Body of pancreas (tissue), 4 donors: Measurements from ENCODE around the gene NLRP1. TPM values are rescaled to one million over a fixed set of nuclear protein-coding genes. Genes with fewer than 3 reads are reported as not detected.

Experiments
- ATAC-seq: fragments of 150-250 bp; one replicate; pipeline ENCODE4 v1.9.1; 2016
- DNase-seq, 4 donors: peaks; one replicate each; pipeline ENCODE4 v3.0.0-alpha.2; 2019
- H3K27ac ChIP-seq, 4 donors: fragments of 200-600 bp; sonication (generic); 1 replicate in 3 of 4; 2 replicates in 1 of 4; pipeline versions ENCODE4 v1.5.1 to v1.6.1; 2016 to 2019; ENCODE audit warnings: mild to moderate bottlenecking in 1 of 4, mixed read lengths in 1 of 4, moderate library complexity in 1 of 4
- H3K27me3 ChIP-seq, 2 donors: fragments of 200-600 bp; sonication (generic); one replicate each; pipeline ENCODE4 v1.6.0; 2016; ENCODE audit warnings: mild to moderate bottlenecking in 1 of 2
- H3K36me3 ChIP-seq, 2 donors: fragments of 200-600 bp; sonication (generic); replicated peaks in 1 of 2; 2 replicates each; pipeline ENCODE4 v1.5.1; 2016; ENCODE audit warnings: low read depth in 2 of 2; ENCODE audit not compliant: insufficient read depth in 1 of 2
- H3K4me1 ChIP-seq: fragments of 200-600 bp; sonication (generic); one replicate; pipeline ENCODE4 v1.6.0; 2016
- H3K4me3 ChIP-seq, 2 donors: fragments of 200-600 bp; sonication (generic); 1 replicate in 1 of 2; 2 replicates in 1 of 2; pipeline ENCODE4 v1.5.1; 2016 to 2019
- H3K9me3 ChIP-seq, 3 donors: fragments of 200-600 bp; sonication (generic); 1 replicate in 2 of 3; 2 replicates in 1 of 3; pipeline ENCODE4 v1.5.1; 2016
- CTCF ChIP-seq, 7 experiments: fragments of 450-650 bp in 4 of 7; fragments of 200-600 bp in 3 of 7; sonication (generic) in 3 of 7; IDR thresholded peaks; one replicate each; pipeline ENCODE4 v1.5.1; 2016 to 2019; ENCODE audit warnings: antibody characterized with exemption in 7 of 7
- POLR2A ChIP-seq, 3 donors: fragments of 450-650 bp; IDR thresholded peaks; one replicate each; pipeline ENCODE4 v1.6.1; 2016; ENCODE audit warnings: antibody characterized with exemption in 3 of 3, mild to moderate bottlenecking in 2 of 3
- WGBS, 2 donors: methylation state at CpG; one replicate each; pipeline ENCODE4 v1.1.5; 2017; 5-methylcytosine and 5-hydroxymethylcytosine counted together
- intact Hi-C: fragments of 100-400 bp; cut with DNase I; formaldehyde crosslinking; loops from one replicate; pipeline ENCODE4 v1.15.1; 2023
- total RNA-seq, 2 donors: library from RNA; depleted of rRNA; stranded (reverse); fragments of >200 nt; gene quantifications; one replicate each; pipeline ENCODE4 v1.1.0, GENCODE V29; 2016

Gene NLRP1
- total RNA-seq, 2 donors from 2014 or later, result 8.9 to 14.3 TPM

- no peak for ATAC-seq
- no peaks in the 10 kb centered on the region for H3K9me3 ChIP-seq
- intact Hi-C loops, result no loop called here
- TF ChIP-seq POLR2A (IDR thresholded peaks at IDR 0.05) (no peak), CTCF (IDR thresholded peaks at IDR 0.05) (no peak)
- no peak overlapping the region for H3K27ac ChIP-seq
- peaks cover 24% of the 10 kb centered on the region for H3K4me1 ChIP-seq
- H3K27me3 ChIP-seq, result no peaks in the 10 kb centered on the region
- H3K36me3 ChIP-seq, result peaks cover 0 to 2% of the 10 kb centered on the region in 2 donors
- no peak overlapping the region for H3K4me3 ChIP-seq
- 85 to 91% methylated on average over 10 of the region's 10 CpGs for whole genome bisulfite sequencing, 2 donors
- DNase-seq, result no peak
These were observed 119.4 kb downstream of the NLRP1 start for GRCh38 chr17:5464717-5465507.

Other genes with a start within 250 kb of the NLRP1 start
- 10 to 100 TPM; 35.9 to 54.5 TPM for gene NUP88, start 164.8 kb downstream of the NLRP1 start, total RNA-seq
- 10 to 100 TPM; 28.0 to 35.3 TPM for gene RPAIN, start 164.3 kb downstream of the NLRP1 start, total RNA-seq
- 10 to 100 TPM; 46.5 to 62.3 TPM for gene C1QBP, start 145.4 kb downstream of the NLRP1 start, total RNA-seq
- 10 to 100 TPM in 1 of 2 donors, 1 to 10 TPM in 1; 6.5 to 10.9 TPM for gene DHX33, start 115.5 kb downstream of the NLRP1 start, total RNA-seq
- gene DERL2, start 98.3 kb downstream of the NLRP1 start, total RNA-seq, result 10 to 100 TPM; 25.4 to 42.5 TPM
- gene MIS12, start 97.9 kb downstream of the NLRP1 start, total RNA-seq, result 1 to 10 TPM; 7.9 to 8.6 TPM